DLD1 (cell line): ENCODE data around the gene OLFML2A.

Experiments
- in situ Hi-C: cut with HindIII; loops from 2 replicates; pipeline ENCODE4 v1.10.0; 2017; ENCODE audit warnings: low sequenced_read_pairs

The OLFML2A gene

DNA sequence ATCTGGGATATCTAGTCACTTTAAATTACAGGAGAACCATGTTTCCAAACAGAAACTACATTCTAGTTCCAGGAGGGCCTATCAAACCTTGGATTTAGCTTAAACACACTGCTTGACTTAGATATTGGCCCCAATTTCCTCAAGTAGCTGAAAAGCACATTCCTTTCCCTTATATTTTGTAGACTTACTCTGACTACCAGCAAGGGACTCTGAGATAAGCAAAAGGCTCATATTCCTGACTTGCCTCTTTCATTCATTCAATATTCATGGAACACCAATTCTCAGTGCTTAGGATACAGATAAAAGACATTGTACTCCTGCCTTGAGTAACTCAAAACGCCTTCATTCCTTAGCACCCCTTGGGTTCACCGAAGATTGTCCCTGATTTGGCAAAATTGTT, 17.6 kb upstream of the OLFML2A start:
- in situ Hi-C loops = loop anchor here (25.0 kb wide), 1 partner anchor 128 kb away; no protein-coding TSS in a partner anchor

DNA sequence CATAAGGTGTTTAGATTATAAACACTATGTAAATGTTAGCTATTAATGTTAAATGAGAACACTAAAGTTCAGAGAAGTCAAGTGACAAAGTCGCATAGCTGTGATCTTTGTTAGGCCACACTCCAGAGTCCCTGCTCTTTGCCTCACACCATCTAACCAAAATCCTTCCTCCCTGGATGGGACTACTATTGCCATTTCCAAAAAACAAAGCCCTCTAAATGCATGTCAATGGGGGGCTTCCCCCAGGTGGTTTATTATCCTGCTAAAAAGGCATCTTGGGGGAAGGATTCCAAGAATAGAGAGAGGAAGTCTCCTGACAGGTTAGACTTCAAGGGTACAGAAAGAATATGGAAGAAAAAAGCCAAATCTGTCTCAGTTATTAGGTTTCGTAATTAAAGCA, 16.2 kb upstream of the OLFML2A start:
- in situ Hi-C loops = loop anchor here (10.0 to 25.0 kb wide), 2 partner anchors 127 to 206 kb away; no protein-coding TSS in a partner anchor

DNA sequence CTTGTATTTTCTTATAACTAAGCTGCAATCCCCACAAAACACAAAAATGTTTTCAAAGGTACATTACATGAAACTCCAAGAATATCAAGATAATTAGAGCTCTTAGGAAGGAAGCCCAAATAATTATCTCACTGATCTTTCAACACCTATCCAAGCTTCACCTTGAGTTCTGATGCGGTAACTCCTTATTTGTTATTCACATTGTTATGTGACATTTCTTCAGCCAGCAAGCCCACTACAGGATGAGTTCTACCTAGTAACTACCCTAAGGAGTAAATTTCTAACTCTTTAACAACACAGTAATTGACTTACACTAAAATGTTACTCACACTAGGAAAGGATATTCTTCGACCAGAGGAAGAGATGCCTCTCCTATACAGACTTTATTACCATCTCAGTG, 15.7 kb upstream of the OLFML2A start:
- in situ Hi-C loops = loop anchor here (10.0 to 25.0 kb wide), 2 partner anchors 126 to 206 kb away; no protein-coding TSS in a partner anchor

DNA sequence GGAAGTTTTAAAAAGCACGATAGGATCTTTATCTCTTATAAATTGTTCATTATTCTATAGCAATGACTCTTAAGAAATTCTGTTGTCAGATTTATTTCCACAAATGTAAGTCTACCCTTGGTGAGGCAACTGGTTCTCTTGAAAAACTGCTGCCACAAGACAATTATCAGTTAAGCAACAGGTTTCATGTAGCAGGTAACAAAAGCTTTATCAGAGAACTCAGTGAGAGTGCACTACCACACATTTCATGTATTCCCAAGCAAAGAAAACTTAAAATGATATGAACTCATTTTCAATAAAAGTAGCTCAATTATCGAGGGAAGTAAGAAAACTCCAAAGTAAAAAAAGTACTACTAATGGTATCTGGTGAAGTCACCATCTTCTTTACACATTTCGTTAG, 15.2 kb upstream of the OLFML2A start:
- in situ Hi-C loops = loop anchor here (10.0 to 25.0 kb wide), 2 partner anchors 126 to 207 kb away; no protein-coding TSS in a partner anchor

DNA sequence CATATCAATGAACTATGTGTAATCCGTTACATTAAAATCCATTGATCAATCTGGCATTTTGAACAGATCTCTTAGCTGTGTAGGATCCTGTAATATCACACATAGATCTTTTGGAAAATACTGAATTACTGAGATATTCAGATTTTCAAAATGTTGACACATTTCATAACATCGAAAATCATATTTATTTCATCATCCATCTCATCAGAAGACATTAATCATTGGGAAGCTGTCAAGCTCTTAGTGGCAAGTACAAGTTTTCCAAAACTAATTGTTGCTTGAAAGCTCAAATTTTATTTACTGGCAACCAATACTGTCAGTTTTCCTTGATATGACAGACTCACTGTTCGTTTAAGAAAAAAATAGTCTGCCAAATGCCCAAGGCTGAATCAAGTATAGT, 14.3 kb upstream of the OLFML2A start:
- in situ Hi-C loops = loop anchor here (10.0 to 25.0 kb wide), 2 partner anchors 125 to 208 kb away; no protein-coding TSS in a partner anchor

DNA sequence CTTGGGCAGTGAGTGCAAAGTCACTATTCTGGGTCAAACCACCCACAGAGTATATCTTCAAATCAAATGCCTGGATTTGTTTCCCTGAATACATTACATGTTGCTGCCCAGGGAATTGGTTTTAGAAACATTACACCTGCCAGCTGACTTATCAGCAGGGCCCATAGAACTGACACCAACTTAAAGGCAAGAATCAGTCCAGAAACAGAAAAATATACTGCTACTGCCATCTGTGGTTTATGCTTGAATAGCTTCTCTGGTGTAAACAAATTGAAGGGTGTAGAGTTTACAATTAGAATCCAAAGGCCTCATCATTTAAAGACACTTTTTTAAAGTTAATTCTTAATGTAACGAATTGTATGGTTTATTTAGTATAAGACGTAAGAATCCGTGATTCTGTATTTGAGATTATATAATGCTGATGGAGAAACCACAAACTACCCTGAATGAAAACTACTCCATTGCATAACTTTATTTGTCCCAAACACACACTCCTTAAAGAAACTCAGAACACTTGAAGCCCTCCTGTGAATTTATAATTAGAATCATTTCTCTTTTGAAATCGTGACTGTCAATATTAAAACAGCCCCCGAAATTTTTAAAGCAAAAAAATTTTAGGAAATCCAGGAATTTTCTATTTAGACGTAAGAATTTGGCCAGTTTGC, 12.0 kb upstream of the OLFML2A start:
- in situ Hi-C loops = loop anchor here (10.0 to 25.0 kb wide), 2 partner anchors 122 to 210 kb away; no protein-coding TSS in a partner anchor

DNA sequence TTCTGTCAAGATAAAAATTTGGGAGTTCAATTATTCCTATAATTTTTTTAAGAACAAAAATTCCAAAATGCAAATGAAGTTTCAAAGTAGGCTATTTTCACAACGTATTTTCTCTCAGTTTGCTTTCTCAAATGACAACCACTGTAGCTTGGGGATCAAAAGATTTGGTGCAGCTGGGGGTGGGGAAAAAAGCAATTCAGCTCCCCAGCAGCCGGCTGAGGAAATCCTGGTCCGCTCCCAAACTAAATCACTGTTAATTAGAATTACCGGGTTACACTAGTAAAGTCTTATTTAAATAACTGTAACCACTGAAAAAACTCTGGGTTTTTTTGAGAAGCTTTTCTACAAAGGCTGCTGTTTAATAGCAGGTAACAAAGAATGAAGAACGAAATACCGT, 11.5 kb upstream of the OLFML2A start:
- in situ Hi-C loops = loop anchor here (10.0 to 25.0 kb wide), 2 partner anchors 122 to 211 kb away; no protein-coding TSS in a partner anchor

DNA sequence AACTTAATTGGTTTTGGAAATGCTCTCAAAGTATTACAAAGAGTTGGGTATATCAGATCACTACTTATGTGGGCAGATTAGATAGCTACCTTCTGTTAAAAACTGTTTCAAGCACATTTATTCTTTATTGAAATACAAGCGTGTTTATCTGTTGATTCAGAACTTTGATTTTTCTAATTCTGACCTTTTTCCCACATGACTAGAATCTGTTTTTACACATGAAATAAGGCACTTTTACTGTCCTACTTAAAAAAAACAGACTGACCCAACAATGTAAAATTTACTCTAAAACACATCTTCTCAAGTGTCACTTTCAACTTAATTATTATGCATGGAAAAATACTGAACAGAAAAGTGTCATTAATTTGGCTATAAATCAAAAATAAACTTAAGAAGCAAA, 10.6 kb upstream of the OLFML2A start:
- in situ Hi-C loops = loop anchor here (10.0 to 25.0 kb wide), 2 partner anchors 121 to 212 kb away; no protein-coding TSS in a partner anchor

DNA sequence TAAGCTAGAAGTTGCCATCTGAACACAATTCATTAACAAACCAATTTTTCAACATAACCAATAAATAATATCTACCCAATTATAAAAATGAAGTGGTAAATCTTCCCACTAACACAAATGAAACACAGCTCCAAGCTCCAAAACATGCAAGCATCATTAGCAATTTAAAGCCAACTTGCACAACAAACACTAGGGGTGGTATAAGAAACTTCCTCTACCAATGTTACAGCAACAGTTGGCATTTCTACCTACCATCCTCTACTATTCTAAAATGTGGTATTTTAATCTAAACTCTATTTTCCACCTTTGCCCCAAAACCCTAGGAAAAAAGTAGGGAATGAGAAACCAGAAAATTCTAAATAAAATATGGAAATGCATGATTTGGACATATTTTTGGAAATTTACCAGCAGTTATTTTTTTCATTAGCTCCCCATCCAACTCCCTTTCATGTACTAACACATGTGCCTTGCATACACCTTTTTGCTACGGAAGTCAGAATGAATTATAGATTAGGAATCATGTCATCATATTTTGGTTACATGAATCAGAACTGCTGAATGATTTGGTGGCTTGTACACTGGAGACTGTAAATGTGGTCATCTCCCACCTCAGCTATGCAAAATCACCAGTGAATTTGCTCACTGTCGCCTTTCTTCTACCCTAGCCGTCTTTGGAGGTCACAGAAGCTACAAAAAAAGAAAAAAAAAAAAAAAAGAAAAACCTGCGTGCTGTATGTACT, 9.9 kb upstream of the OLFML2A start:
- in situ Hi-C loops = loop anchor here (10.0 to 25.0 kb wide), 2 partner anchors 120 to 212 kb away; no protein-coding TSS in a partner anchor

DNA sequence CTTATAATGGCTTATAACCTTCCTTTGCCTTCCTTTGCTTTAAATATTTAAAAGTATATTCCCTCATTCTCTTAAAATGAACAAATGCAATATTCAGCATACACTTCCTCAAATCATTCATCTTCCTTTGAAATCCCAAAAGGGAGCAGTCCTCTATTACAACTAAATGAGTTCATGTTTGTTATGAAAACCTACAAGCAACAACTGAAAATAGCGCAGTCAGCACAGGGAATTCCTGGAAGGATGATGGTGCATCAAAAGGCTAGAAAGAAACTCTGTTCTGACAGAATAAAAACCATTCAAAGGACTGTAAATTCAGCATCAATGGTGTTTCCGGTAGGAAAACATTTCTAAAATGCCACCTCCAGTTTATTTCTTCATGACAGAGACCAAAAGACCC, 9.1 kb upstream of the OLFML2A start:
- in situ Hi-C loops = loop anchor here (10.0 to 25.0 kb wide), 2 partner anchors 119 to 213 kb away; no protein-coding TSS in a partner anchor

DNA sequence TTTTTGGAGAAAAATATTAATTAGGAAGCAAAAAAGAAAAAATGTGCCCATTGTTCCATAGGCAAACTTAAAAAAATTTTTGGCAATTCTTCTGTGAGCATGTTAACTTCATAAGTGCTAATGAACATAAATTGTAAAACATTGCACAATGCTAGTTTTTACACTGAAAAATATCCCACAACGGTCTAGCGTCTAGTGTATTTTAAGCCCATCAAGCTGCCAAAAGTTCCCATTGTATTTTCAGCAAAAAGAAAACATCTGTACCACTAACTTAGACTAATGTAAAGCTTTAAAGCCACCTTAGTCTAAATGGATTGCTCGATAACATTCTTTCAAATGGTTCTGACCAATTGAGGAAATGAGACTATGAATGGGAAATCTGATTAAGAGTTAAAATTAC, 8.6 kb upstream of the OLFML2A start:
- in situ Hi-C loops = loop anchor here (10.0 to 25.0 kb wide), 2 partner anchors 119 to 214 kb away; no protein-coding TSS in a partner anchor

DNA sequence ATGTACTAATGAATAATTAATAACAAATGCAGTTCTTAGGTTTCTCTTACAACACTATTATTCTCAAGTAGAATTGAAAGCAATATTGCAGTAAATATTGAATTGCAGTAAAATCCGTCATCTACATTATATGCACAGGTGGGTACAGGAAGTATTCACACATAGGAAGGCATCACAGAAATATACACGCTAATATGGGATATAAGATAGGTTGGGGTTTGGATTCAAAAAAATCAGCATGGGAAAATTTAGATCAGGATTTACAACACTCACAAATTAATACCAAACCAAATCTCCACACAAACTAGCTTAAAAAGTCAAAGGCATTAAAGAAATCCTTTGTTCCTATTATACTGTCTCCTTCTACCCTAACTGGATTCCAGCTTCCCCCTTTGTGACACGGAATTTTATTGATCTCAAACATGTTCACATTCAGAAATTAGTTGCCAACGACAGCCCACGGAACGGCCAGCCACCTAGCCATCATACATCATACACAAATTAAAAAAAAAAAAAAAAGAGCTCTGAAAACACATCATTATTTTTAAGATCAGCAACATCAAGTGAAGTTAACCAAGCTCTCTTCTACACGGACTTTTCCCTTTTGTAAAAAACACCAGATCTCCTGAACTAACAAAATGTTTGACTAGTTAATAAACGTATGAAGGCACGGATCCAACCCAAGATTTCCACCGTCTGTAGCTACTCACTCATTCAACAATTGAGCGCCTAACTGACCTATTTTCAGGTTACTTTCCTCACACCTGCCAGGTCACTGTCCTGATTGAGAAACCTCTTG, 8.0 kb upstream of the OLFML2A start:
- in situ Hi-C loops = loop anchor here (10.0 to 25.0 kb wide), 2 partner anchors 118 to 214 kb away; no protein-coding TSS in a partner anchor

DNA sequence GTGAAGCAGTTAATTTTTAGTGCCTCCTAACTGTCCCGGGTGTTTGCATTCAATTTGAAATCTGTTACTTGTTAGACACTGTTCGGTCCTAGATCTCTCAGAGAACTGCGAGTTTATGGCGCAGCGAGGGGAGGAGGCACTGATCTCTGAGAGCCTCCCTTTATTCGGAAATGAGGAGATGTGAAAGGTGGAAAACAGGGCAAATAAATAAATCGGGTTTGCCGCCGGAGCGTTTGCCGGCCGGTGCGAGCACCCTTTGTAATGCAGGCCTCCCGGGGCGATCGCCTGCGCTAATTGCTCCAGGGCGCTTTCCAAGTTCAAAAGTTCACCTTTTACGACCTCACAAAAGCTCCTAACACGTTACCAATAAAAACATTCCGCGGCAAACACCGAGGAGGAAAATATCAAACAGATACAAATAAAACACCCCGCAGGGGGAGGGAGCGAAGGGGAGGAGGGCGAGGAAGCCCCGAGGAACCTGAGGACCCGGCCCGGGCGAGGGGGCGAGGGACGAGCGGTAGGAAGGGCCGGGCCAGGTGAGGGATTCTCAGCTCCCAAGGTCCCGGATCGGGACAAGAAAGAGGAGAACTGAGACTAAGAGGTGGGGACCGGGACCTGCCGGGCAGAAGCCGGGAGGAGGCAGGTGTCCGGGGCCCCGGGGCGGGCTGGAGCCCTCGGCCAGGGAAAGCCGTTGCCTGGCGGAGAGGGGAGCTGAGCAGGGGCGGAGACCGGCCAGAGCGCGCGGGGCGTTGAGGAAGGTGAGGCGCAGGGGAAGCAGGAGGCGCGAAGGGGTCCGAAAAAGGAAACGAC, 7.2 kb upstream of the OLFML2A start:
- in situ Hi-C loops = loop anchor here (10.0 to 25.0 kb wide), 2 partner anchors 118 to 215 kb away; no protein-coding TSS in a partner anchor

DNA sequence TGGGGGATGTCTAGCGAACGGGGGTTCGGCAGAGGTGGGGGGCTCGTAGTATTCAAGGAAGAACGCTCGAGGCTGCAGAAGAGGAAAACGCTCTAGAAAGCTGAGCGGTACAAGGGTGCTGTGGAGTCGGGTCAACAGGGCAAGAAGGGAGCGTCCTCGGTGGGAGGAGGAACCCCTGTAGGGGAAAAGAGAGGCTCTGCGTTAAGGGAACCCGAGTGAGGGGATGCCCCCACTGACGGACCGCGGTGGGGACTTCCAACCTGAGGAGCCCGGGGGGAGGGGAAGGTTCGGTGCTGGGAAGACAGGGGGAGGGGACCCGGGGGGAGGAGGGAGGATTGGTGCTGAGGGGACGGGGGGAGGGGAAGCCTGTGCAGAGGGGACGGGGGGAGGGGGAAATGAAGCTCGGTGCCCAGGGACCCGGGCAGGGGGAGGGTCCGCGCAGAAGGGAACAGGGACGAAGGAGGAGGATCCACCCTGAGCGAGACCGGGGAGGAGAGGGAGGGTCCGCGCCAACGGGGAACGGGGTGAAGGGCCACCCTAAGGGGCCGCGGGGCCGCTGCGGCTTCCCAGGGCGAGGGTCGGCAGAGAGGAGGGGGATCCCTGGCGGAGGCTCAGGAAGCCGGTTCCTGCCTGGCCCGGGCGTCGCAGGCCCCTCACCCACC, 6.4 kb upstream of the OLFML2A start:
- in situ Hi-C loops = loop anchor here (25.0 kb wide), 1 partner anchor 117 kb away; no protein-coding TSS in a partner anchor

DNA sequence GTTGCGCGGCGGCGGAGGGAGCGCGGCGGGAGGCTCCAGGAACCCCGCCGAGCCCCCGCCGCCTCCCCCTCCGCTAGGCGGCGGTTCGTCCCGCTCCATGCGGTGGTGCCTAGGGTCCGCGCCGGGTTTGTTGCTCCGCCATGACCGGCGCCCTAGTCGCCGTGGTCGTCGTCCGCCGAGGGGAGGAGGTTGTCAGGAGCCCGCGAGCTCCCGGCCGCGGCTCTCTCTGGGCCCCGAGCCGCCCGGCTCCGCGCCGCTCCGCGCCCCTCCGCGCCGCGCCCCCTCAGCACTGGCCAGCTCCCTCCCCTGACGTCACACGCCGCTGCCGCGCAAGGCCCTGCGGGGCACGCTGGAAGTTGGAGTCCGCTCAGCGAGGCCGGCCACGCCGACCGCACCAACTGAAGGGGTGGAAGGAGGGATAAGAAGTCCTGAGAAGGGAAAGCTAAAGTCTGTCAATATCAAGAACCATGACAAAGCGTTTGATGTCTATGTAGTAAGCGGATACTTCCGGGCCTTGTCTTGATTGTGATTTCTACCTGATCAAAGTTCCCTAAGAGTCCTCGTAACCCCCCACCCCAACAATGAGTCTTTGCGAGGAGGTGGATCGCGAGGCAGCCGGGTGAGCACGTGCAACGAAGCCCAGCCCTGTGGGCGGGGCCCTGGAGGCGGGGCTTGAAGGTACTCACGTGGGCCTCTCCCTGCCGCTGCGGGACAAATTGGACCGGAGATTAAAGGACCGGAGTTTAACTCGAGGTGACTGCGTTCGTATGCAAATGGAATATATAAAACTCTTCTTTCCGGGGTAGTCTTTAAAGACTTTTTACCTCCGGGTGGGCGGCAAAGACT, 5.7 kb upstream of the OLFML2A start, which contains the start of gene NR6A1:
TSS of gene NR6A1 (minus strand) at position 291 of the 846 bp plus-strand sequence.
- in situ Hi-C loops = loop anchor here (25.0 kb wide), 1 partner anchor 116 kb away; no protein-coding TSS in a partner anchor

DNA sequence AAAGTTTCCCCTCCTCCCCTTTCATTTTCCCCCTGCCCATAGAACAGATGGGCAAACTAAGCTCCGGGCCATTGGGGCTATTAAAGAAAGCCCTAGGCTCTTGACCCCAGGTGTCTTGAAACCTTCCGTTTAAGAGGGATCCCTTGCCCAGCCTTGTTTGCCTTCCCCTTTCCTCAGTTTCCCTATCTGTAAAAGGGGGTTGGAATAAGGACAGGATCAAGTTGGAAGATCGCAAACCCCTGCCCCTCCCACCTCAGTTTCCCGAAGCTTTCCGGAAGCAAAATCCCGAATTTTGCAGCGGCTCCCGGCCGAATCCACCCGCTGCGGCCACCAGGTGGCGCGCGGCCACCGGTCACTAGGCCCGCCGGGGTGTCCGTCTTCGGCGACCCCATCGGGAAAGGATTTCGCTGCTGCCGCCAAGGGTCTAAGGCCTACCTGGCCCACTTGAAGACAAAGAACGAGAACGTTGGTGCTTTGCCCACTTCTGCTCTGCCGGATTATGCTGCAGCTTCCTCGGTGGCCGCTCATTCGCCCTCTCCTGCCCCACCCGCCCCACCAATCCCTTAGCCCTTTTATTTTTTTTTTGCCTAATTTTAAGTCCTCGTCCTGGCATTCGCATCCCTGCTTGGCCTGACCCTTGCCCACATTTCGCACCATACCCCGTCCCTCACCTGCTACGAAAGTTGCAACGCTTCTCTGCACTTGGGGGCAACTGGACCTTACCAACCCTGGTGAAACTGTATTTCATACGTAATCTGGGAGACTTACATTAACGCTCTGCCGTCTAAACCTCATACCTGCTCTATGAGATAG, 4.9 kb upstream of the OLFML2A start:
- in situ Hi-C loops = loop anchor here (25.0 kb wide), 1 partner anchor 115 kb away; no protein-coding TSS in a partner anchor

DNA sequence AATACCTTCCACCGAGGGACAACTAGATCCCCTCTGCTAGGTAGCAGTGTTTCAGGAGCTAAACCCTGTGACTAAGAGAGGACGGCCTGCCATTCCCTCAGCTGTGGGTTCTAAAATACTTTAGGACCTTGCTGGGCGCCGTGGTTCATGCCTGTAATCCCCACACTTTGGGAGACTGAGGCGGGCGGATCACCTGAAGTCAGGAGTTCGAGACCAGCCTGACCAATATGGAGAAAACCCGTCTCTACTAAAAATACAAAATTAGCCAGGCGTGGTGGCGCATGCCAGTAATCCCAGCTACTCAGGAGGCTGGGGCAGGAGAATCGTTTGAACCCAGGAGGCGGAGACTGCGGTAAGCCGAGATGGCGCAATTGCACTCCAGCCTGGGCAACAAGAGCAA, 4.1 kb upstream of the OLFML2A start:
- in situ Hi-C loops = loop anchor here (25.0 kb wide), 1 partner anchor 114 kb away; no protein-coding TSS in a partner anchor
